ENCODE data around the gene OPA1.
A peak's percentile ranks its signal among the peaks of the same experiment; 100 is the strongest.

The OPA1 gene

DNA sequence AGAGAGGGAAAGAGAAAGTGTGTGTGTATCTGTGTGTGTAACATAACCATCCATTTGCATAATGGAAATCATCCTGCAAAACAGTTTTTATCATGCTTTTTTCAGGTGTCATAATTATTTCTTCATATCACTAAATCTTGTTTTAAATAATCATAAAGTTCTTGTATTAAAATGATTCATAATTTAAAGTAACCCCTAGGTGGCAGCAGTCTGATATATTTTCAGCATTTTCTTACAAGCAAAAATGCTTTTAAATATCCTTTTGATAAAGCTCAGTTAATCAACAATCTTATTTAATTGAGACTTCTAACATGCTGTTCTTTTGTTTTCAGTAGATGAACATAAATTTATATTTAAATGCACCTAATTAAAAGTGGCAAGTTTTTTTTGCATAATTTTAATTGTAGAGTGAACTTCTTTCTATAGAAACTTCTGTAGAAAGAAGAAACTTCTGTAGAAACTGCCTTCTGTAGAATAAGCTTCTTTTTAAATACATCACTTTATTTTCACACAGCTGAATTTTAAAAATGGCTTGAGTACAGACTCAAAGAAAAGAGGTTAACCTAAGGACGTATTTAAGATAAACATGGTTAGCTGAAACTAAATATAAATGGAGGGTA, 72.5 kb downstream of the OPA1 start:
- TF ChIP-seq TAF1 (IDR thresholded peaks at IDR 0.05; ENCODE audit: low read depth) (no peak), RAD21 (IDR thresholded peaks at IDR 0.05; ENCODE audit: low read depth) (peak; percentile 57)

DNA sequence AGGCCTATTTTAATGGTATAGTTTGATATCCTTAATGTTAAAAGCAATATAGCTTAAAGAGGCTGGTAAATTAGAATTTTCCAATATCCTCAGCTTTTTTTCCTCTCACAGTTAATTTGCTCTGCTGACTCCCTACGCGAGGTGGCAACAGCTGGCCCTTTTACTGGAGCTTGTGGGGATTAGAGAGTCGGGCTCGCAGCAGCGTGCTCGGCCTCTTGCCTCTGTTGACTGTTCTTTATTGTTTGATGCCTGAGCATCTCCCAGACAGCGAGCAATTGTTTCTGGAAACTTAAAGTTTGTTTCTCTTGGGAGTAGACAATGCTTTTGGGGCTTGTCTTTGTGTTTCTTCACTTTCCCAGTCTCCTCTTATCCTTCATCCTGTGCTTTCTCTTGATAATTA, 80.8 kb downstream of the OPA1 start:
- TF ChIP-seq RAD21 (IDR thresholded peaks at IDR 0.05; ENCODE audit: low read depth) = no peak
- no peak for TF ChIP-seq FOXM1 (IDR thresholded peaks at IDR 0.05; ENCODE audit: borderline replicate concordance, low read depth)
- TF ChIP-seq MAX (IDR thresholded peaks at IDR 0.05) = no peak
- no peak for TF ChIP-seq CEBPB (IDR thresholded peaks at IDR 0.05)
- TF ChIP-seq CREB1 (IDR thresholded peaks at IDR 0.05; ENCODE audit: low read depth) = no peak
- TF ChIP-seq YY1 (IDR thresholded peaks at IDR 0.05; ENCODE audit: low read depth) = no peak
- TF ChIP-seq ZBTB7A (IDR thresholded peaks at IDR 0.05; ENCODE audit: low read depth) = no peak
- TF ChIP-seq TEAD4 (IDR thresholded peaks at IDR 0.05) = no peak
- no peak for TF ChIP-seq EGR1 (IDR thresholded peaks at IDR 0.05)
- TF ChIP-seq, protein P1, sequence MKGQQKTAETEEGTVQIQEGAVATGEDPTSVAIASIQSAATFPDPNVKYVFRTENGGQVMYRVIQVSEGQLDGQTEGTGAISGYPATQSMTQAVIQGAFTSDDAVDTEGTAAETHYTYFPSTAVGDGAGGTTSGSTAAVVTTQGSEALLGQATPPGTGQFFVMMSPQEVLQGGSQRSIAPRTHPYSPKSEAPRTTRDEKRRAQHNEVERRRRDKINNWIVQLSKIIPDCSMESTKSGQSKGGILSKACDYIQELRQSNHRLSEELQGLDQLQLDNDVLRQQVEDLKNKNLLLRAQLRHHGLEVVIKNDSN (IDR thresholded peaks at IDR 0.05) = no peak
- TF ChIP-seq NFIC (IDR thresholded peaks at IDR 0.05) = no peak
- no peak for TF ChIP-seq TAF1 (IDR thresholded peaks at IDR 0.05; ENCODE audit: low read depth)
- TF ChIP-seq REST (IDR thresholded peaks at IDR 0.05; ENCODE audit: low read depth) = no peak
- no peak for TF ChIP-seq EP300 (IDR thresholded peaks at IDR 0.05; ENCODE audit: borderline replicate concordance)
- TF ChIP-seq TCF12 (IDR thresholded peaks at IDR 0.05; ENCODE audit: low read depth) = no peak

DNA sequence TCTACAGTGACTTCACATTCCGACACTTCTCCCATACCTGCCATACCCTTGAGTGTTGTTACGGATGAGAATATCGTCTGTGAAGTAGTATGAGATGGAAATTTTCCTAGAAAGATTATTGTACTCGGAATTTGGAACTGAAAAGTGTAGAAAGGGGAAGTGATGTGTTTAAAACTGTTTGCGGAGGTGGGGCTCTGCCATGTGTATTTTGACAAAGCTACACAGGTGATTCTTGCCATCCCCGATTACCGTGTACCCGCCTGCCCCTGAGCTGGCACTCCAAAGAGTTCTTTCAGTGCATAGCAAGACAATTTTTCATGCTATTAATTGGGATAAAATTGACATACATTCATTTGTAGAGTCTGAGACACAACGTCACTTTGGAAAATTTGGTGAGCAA, 81.7 kb downstream of the OPA1 start:
- no peak for TF ChIP-seq TCF12 (IDR thresholded peaks at IDR 0.05; ENCODE audit: low read depth)
- no peak for TF ChIP-seq NFIC (IDR thresholded peaks at IDR 0.05)
- no peak for TF ChIP-seq CEBPB (IDR thresholded peaks at IDR 0.05)
- TF ChIP-seq TEAD4 (IDR thresholded peaks at IDR 0.05) = no peak
- no peak for TF ChIP-seq EGR1 (IDR thresholded peaks at IDR 0.05)
- no peak for TF ChIP-seq FOXM1 (IDR thresholded peaks at IDR 0.05; ENCODE audit: borderline replicate concordance, low read depth)
- TF ChIP-seq, protein P1 (IDR thresholded peaks at IDR 0.05) = no peak
- TF ChIP-seq YY1 (IDR thresholded peaks at IDR 0.05; ENCODE audit: low read depth) = no peak
- no peak for TF ChIP-seq RAD21 (IDR thresholded peaks at IDR 0.05; ENCODE audit: low read depth)
- TF ChIP-seq ZBTB7A (IDR thresholded peaks at IDR 0.05; ENCODE audit: low read depth) = no peak
- no peak for TF ChIP-seq REST (IDR thresholded peaks at IDR 0.05; ENCODE audit: low read depth)
- no peak for TF ChIP-seq EP300 (IDR thresholded peaks at IDR 0.05; ENCODE audit: borderline replicate concordance)
- no peak for TF ChIP-seq TAF1 (IDR thresholded peaks at IDR 0.05; ENCODE audit: low read depth)
- TF ChIP-seq CREB1 (IDR thresholded peaks at IDR 0.05; ENCODE audit: low read depth) = no peak

DNA sequence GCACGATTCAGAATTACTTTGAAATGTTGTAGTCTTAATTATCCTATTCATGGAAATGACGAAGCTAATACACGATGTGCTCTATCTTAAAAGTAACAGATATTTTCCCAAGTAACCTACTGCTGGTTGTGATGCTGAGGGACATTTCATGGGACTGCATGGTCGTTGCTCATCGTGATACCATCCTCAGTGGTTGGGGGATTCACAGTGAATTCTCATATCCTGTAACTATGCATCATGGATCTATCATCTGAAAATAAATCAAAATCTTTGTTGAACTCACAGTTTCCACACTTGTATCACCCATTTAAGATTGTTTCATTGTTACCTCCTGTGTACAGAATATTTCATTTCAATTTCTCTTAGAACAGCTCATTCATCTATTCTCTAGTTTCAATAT, 84.7 kb downstream of the OPA1 start:
- TF ChIP-seq EGR1 (IDR thresholded peaks at IDR 0.05) = no peak
- TF ChIP-seq ZBTB7A (IDR thresholded peaks at IDR 0.05; ENCODE audit: low read depth) = no peak
- no peak for TF ChIP-seq CREB1 (IDR thresholded peaks at IDR 0.05; ENCODE audit: low read depth)
- TF ChIP-seq NFIC (IDR thresholded peaks at IDR 0.05) = no peak
- no peak for TF ChIP-seq TAF1 (IDR thresholded peaks at IDR 0.05; ENCODE audit: low read depth)
- TF ChIP-seq EP300 (IDR thresholded peaks at IDR 0.05; ENCODE audit: borderline replicate concordance) = no peak
- TF ChIP-seq RAD21 (IDR thresholded peaks at IDR 0.05; ENCODE audit: low read depth) = no peak
- TF ChIP-seq TCF12 (IDR thresholded peaks at IDR 0.05; ENCODE audit: low read depth) = no peak

GRCh38 chr3:193680220-193680619, 87.2 kb downstream of the OPA1 start:
- TF ChIP-seq CREB1 (IDR thresholded peaks at IDR 0.05; ENCODE audit: low read depth) = no peak
- TF ChIP-seq MAX (IDR thresholded peaks at IDR 0.05) = peak; percentile 58; the same call in 1 of the 2 replicates

DNA sequence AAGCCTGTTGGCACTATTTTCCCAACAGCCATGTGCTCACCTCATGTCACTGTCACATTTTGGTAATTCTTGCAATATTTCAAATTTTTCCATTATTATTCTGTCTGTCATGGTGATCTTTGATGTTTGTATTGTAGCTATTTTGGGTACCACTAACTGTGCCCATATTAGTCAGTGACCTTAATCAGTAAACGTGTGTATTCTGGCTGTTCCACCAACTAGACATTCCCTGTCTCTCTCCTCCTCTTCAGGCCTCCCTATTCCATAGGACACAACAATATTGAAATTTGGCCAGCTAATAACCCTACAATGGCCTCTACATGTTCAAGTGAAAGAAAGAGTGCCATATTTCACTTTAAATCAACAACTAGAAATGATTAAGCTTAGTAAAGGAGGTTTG, 88.6 kb downstream of the OPA1 start:
- no peak for TF ChIP-seq ZBTB7A (IDR thresholded peaks at IDR 0.05; ENCODE audit: low read depth)
- TF ChIP-seq TEAD4 (IDR thresholded peaks at IDR 0.05) = no peak
- no peak for TF ChIP-seq YY1 (IDR thresholded peaks at IDR 0.05; ENCODE audit: low read depth)
- no peak for TF ChIP-seq TCF12 (IDR thresholded peaks at IDR 0.05; ENCODE audit: low read depth)
- no peak for TF ChIP-seq MAX (IDR thresholded peaks at IDR 0.05)
- no peak for TF ChIP-seq CREB1 (IDR thresholded peaks at IDR 0.05; ENCODE audit: low read depth)
- no peak for TF ChIP-seq EGR1 (IDR thresholded peaks at IDR 0.05)
